Activated gamma-delta T cell treated with Interleukin-2 at 50 U/mL for 16 hours (primary cell): ENCODE data around the gene LCN15.

Source experiments
- DNase-seq: peaks from one replicate; pipeline ENCODE4 v3.0.0-alpha.2; 2020

Gene LCN15

DNA sequence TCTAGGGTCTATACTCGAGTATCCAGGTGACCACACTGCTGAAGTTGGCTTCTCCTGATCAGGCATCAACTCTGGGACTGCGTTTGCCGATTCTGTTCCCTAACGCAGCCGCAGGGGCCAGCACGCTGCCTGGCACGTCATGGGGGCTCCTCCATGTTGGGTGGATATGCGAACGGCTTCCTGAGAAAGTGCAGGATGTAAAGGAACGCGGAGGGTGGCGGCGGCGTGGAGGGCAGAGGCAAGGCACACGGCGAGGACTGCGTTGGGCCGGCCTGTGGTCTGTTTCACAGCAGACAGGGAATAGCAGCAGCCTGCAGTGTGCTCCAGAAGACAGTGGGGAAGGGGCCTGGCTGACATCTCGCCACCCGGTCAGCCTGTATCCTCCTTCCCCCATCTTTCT lies 25.4 kb downstream of the LCN15 start:
- no peak for DNase-seq

DNA sequence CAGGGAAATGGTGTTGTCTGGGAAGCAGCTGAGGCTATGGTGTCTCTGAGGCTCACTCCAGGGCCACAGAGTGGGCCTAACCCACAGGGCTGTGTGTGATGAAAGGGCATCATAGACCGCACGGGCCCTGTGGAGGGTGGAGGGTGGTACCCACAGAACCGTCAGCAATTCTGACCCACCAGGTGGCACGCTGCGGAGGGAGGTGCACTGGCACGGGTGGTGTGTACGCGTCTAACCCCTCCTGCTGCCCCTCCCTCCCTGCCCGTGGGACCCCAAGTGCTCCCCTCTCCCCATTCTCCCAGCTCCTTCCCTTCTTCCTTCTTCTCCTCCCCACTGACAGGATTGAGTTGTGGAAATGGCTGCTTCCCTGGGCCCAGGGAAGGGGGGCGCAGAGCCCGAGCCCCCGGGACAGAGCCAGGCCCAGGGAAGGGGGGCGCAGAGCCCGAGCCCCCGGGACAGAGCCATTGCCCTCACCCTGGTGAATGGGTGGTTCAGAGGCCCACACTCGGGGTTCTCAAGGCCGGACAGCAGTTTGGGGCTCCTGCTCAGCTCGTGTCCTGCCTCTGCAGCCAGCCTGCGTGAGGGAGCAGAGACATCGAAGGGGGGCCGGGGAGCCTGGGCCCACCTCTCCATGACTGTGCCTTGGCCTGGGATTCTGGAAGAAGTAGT lies 28.4 kb downstream of the LCN15 start:
- no peak for DNase-seq

DNA sequence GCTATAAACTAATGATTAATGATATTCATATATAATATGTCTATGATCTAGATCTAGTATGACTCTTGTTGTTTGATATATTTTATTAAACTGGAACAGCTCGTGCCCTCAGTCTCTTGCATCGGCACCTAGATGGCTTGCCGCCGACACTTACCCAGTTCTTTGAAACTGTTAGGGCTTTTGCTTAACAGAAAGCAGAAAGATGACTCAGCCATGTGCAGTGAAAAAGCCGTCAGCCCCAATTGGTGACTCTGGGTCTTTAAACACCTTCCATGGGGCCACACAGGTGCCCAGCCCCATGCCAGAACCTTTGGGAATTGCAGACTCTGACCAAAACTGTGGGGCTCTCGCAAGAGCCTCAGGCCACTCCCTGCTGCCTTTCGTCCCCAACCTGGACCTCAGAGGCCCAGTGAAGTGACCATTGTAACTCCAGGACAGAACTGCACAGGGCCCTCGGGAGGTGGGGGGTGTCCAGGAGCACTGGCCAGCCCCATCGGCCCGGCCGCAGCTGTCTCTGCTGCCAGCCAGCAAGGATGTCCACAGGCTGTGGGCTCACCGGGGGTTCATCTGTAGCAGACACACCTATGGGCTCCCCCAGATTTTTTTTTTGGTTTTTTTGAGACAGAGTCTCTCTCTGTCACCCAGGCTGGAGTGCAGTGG lies 29.4 kb downstream of the LCN15 start:
- DNase-seq = no peak

DNA sequence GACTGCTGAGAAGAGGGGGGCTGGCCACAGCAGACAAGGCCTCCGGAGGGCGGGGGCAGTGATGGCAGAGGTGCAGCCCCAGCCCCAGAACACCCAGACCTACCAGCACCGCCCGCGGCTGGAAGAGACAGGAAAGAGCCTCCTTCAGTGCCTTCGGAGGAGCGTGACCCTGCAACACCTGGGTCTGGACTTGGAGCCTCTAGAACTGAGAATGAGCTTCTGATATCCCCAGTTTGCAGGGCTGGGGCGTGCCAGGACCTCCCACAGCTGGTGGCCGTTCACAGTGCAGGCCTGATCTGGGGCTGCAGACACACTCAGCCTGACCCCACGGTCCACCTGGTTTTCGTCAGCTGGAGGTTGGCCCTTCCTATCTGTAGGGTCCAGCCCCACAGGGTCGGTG lies 30.7 kb downstream of the LCN15 start:
- no peak for DNase-seq

GRCh38 chr9:136732444-136733178 lies 31.7 kb downstream of the LCN15 start:
- DNase-seq = no peak

DNA sequence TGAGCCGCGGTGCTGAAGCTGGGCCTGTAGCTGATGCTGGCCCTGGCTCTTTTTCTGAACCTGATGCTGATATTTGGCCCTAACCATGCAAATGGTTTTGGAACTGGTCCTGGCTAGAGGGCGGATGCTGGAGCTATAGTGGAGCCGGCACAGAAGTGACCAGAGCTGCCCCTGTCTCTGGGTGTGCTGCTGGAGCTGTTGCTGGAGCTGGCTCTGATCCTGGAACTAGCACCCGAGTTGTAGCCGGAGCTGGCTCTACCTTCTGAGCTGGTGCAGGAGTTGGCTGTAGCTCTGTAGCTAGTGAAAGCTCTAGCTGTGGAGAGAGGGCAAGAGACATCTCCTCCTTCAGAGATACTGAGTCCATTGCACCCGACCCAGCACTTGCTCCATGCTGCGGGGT lies 34.4 kb downstream of the LCN15 start:
- DNase-seq = no peak

- no peak for DNase-seq
Observed at GRCh38 chr9:136729144-136729543, 35.2 kb downstream of the LCN15 start.

- no peak for DNase-seq
Observed at GRCh38 chr9:136728548-136729123, 35.7 kb downstream of the LCN15 start.

- DNase-seq = peak; percentile 94
Observed at GRCh38 chr9:136728080-136728547, 36.2 kb downstream of the LCN15 start.

DNA sequence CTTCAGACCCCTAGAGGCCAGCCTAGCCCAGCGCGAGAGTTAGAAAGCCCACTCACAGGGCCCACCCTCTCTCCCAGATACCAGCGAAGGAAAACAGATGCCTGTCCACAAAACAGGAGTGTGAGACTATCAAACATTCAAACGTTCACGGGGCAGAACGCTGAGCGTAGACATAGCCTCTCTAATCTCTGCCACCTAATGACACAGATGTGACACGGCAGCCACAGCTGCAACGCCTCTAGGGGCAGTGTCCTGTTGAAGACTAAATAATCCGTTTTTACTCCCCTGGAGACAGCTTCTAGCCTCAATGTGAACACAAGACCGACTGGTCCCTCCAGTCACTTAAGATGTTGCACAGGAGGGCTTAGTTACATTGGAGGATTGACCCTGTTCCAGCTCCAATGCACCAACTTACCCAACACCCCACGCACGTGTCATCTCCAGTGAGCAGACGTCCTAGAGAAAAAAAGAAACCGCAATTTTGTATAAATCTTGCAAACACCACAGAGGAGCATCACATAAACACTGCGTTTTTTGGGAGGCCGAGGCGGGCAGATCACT lies 37.6 kb downstream of the LCN15 start:
- DNase-seq = peak; percentile 29

DNA sequence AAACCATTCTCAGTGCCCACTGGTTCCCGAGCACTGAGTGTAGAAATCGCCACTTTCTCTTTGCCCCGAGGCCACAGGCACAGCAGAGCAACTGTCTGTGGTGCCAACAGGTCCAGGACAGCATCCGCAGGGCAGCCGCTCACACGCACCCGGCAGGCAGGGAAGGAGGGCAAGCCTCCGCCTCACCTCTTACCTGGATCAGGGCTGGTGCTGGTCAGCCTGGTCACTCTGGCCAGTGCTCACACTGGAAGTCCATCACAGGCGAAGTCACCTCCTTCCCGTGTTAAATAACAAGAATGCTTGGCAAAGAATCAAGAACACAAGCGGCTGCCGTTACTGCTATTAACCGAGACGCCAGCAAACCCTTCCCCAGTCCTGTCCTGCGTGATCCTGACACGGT lies 38.2 kb downstream of the LCN15 start:
- no peak for DNase-seq

GRCh38 chr9:136725612-136726011 lies 38.7 kb downstream of the LCN15 start:
- DNase-seq = no peak

DNA sequence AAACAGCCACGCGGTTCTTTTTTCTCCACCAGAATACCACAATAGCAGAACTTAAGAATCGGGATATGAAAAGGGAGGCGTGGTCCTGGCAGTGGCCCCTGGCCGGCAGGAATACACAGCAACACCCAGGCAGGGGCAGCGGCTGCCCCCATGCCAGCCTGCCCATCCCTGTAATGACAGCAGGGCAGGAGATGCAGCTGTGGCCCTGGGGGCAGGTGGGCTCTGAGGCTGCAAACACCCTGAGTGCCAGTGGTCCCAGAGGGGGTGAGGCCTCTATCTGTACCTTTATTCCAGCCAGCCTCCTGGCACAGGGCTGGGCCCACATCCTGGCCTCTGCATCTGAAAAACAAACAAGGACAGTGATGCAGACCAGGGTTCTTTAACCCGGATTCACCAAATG lies 39.5 kb downstream of the LCN15 start:
- no peak for DNase-seq

- no peak for DNase-seq
Observed at GRCh38 chr9:136723989-136724388, 40.3 kb downstream of the LCN15 start.

DNA sequence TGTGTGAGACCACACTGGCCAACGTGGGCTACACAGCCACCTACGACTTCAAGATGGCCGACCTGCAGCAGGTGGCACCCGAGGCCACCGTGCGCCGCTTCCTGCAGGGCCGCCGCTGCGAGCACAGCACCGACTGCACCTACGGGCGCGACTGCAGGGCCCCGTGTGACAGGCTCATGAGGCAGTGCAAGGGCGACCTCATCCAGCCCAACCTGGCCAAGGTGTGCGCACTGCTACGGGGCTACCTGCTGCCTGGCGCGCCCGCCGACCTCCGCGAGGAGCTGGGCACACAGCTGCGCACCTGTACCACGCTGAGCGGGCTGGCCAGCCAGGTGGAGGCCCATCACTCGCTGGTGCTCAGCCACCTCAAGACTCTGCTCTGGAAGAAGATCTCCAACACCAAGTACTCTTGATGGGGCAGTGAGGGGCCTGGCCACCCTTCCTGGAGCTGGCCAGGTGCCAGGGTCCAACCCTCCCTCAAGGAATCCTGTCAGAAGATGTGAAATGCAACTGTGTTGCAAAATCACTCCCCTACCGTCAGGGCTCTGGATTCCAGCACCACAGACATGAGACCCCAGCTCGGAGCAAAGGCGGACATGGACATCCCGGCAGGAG lies 40.8 kb downstream of the LCN15 start:
- no peak for DNase-seq

DNA sequence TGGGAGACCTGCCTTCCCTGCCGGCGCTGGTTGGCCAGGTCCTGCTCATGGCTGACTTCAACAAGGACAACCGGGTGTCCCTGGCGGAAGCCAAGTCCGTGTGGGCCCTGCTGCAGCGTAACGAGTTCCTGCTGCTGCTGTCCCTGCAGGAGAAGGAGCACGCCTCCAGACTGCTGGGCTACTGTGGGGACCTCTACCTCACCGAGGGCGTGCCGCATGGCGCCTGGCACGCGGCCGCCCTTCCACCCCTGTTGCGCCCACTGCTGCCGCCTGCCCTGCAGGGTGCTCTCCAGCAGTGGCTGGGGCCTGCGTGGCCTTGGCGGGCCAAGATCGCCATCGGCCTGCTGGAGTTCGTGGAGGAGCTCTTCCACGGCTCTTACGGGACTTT lies 41.4 kb downstream of the LCN15 start:
- no peak for DNase-seq

DNA sequence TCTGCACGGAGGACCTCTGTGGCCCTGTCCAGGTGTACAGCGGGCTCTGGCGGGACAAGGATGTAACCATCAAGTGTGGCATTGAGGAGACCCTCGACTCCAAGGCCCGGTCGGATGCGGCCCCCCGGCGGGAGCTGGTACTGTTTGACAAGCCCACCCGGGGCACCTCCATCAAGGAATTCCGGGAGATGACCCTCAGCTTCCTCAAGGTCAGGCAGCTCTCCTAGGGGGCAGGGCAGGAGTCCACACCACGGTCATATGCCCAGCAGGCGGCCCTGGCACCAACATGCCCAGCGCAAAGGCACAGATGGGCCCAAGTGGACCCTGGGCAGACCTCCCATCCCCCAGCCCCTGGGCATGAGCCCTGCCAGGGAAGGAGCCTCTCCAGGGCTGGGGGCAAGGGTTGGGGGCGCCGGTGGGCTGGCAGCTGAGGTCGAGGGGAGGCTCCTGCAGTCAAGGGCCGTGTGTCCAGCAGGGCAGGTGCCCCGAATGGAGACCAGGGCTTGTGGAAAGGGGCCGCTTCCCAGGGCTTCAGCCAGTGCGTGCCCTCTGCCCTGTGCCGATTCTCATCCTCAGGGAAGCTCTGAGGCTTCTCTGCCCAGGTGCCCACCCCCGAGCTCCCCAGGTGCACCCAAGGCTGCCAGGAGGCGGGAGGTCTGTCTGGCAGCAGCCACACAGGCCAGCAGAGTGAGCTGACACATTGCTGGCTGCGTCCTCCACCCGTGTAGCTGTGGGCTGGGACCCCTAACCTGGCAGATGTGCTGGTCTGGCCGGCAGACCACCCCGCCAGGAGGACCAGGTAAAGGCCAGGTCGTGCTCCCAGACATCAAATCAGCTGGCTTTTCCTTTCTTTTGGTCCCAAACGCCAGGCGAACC lies 42.0 kb downstream of the LCN15 start:
- DNase-seq = no peak

DNA sequence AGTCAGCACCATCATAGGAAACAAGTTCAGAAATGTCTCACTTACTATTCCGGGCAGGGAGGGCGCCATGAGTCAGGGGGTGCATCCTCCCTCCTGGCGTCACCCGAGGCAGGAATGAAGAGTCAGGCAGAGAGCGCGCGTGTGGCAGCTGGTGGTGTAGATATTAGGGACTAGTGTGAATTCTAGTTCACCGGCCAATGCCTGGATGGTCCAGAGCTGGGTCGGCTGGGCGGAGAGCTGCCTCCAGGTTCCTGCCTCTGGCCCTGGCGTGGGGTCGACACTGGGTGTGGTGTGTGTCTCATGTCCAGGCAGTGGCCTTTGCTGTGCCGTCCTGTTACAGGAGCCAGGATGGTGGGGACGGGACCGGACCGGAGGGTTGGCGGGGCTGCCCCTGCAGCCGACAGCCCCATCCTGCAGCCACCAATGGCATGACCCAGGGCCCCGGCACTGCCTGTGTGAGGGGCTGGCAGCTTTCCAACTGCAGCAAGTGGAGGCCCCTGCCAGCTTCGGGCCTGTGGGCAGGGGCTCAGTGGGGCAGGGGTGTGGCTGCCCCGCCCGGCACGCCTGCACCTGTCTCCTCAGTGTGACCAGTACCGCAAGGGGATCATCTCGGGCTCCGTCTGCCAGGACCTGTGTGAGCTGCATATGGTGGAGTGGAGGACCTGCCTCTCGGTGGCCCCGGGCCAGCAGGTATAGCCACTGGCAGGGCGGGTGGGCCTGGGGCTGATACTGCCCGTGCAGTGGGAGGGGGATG lies 42.8 kb downstream of the LCN15 start:
- DNase-seq = no peak

DNA sequence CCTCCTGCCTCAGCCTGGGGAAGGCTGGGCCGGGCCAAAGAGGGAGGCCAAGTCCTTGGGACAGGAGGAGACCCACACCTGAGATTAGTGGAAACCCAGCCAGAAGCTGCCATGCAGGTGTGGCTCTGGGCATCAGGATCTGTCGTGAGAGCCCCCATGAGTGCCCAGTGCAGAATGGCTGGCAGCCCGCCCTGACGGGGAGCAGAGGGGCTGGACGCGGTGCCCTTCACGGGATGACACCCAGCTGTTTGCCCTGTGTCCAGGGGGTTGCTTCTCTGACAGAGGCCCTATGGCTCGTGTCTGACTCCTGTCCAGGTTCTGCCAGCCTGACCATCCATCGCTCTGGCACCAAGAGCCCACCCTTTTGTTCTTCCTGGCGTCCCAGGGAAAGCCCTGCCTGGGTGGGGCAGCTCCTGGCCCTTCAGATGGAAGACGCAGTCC lies 43.4 kb downstream of the LCN15 start:
- DNase-seq = no peak

DNA sequence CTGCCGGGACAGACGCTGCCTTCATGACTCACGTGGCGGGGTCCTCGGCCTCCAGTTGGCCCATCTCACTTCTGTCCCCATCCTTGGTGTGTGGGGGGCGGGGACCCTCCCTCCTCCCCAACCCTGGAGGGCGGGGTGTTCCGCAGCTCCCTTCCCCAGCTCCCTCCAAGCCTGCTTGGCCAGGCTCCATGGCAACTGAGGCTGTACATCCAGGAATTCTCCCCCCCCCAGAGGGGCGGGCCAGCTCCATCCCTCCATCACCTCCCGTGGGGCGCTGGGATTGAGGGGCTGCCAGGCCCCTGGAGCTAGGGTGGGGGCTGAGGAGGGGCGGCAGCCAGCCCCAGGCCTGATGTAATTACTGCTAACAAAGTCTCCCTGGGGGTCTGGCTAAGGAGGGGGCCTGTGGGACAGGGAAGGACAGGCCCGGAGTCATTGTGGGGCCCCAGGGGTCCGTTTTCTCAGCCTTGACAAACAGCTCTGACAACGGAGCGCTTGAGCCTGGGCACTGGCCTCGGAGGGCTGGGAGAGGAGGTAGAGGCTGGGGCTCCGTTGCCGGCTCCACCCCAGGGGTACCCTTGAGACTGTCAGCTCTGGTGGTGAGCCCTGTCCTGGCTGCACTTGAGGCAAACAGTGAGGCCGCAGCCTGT lies 43.9 kb downstream of the LCN15 start:
- no peak for DNase-seq
